H1 (cell line): ENCODE data around the gene GPRIN1. TPM values are rescaled to one million over a fixed set of nuclear protein-coding genes. Genes with fewer than 3 reads are reported as not detected.
A peak's percentile ranks its signal among the peaks of the same experiment; 100 is the strongest.

Experiments
- CTCF ChIA-PET: fragments of 300-600 bp; sonication (Branson Sonifier 250); formaldehyde crosslinking; loops from one replicate; lab custom pipeline; 2021; ENCODE audit not compliant: partially characterized antibody; lab: Charles Lee
- POLR2A ChIA-PET: fragments of 300-600 bp; sonication (Branson Sonifier 250); formaldehyde crosslinking; loops from one replicate; lab custom pipeline; 2021; ENCODE audit warnings: inconsistent platforms; ENCODE audit not compliant: partially characterized antibody; lab: Charles Lee
- DNase-seq, 2 experiments: peaks; one replicate each; pipeline versions ENCODE4 v3.0.0 to v3.0.0-alpha.2; 2010 to 2022; ENCODE audit warnings: low spot score in 2 of 2, low read depth in 1 of 2, mixed read lengths in 1 of 2
- FAIRE-seq: peaks from 2 replicates; lab custom pipeline; 2011; peaks lifted over from hg19 to GRCh38; lab: Jason Lieb, UNC
- H2AFZ ChIP-seq: 2 replicates; pipeline ENCODE4 v1.8.1; 2012; ENCODE audit warnings: low read length, inconsistent platforms
- H2AK5ac ChIP-seq: 2 replicates; pipeline ENCODE4 v1.6.1; 2013; ENCODE audit warnings: low read depth, low read length
- H2BK120ac ChIP-seq: replicated peaks from 2 replicates; pipeline ENCODE3; 2013; ENCODE audit warnings: low read depth, low read length, inconsistent platforms
- H2BK12ac ChIP-seq: 2 replicates; pipeline ENCODE4 v1.6.1; 2013; ENCODE audit warnings: low read depth, low read length
- H2BK15ac ChIP-seq: 2 replicates; pipeline ENCODE4 v1.6.1; 2013; ENCODE audit warnings: low read length
- H2BK20ac ChIP-seq: 2 replicates; pipeline ENCODE4 v1.6.1; 2013; ENCODE audit warnings: low read length
- H2BK5ac ChIP-seq: 2 replicates; pipeline ENCODE4 v1.6.1; 2013; ENCODE audit warnings: low read depth, low read length
- H3K14ac ChIP-seq: 2 replicates; pipeline ENCODE4 v1.6.1; 2013; ENCODE audit warnings: inconsistent platforms; ENCODE audit not compliant: insufficient read length
- H3K18ac ChIP-seq: 2 replicates; pipeline ENCODE4 v1.6.1; 2013; ENCODE audit warnings: low read length; ENCODE audit errors: extremely low read depth
- H3K23ac ChIP-seq: 2 replicates; pipeline ENCODE4 v1.6.1; 2013; ENCODE audit warnings: inconsistent platforms; ENCODE audit not compliant: insufficient read length
- H3K23me2 ChIP-seq: 2 replicates; pipeline ENCODE4 v1.6.1; 2013; ENCODE audit warnings: low read depth, low read length
- H3K27ac ChIP-seq: 2 replicates; pipeline ENCODE4 v1.6.1; 2011; ENCODE audit warnings: low read depth, low read length, inconsistent platforms
- H3K27me3 ChIP-seq, 4 experiments: replicated peaks in 1 of 4; 1 replicate in 1 of 4; 2 replicates in 3 of 4; pipeline versions ENCODE4 v1.6.1 to v1.8.1; 2011 to 2013; ENCODE audit warnings: low read length in 3 of 4, mild to moderate bottlenecking in 3 of 4, inconsistent platforms in 2 of 4, mixed read lengths in 2 of 4, moderate library complexity in 1 of 4; ENCODE audit not compliant: control insufficient read depth in 3 of 4, insufficient read depth in 3 of 4; ENCODE audit errors: extremely low read depth in 1 of 4
- H3K36me3 ChIP-seq, 4 experiments: 2 replicates each; pipeline versions ENCODE4 v1.6.1 to v1.8.1; 2011 to 2013; ENCODE audit warnings: mild to moderate bottlenecking in 4 of 4, low read length in 3 of 4, moderate library complexity in 2 of 4, control low read depth in 1 of 4, inconsistent platforms in 1 of 4; ENCODE audit not compliant: insufficient read depth in 4 of 4, control insufficient read depth in 2 of 4
- H3K4ac ChIP-seq: replicated peaks from 2 replicates; pipeline ENCODE3; 2013; ENCODE audit warnings: low read length, low read depth, mixed read lengths, inconsistent platforms; ENCODE audit not compliant: insufficient read length
- H3K4me1 ChIP-seq, 4 experiments: replicated peaks in 1 of 4; 1 replicate in 1 of 4; 2 replicates in 3 of 4; pipeline versions ENCODE4 v1.6.1 to v1.8.1; 2011 to 2013; ENCODE audit warnings: low read length in 3 of 4, inconsistent platforms in 2 of 4, mixed read lengths in 1 of 4; ENCODE audit not compliant: insufficient read depth in 4 of 4, control insufficient read depth in 3 of 4
- H3K4me2 ChIP-seq, 2 experiments: 2 replicates each; pipeline versions ENCODE4 v1.6.1 to v1.8.1; 2011 to 2013; ENCODE audit warnings: low read depth in 2 of 2, low read length in 2 of 2, control low read depth in 1 of 2, inconsistent platforms in 1 of 2, mild to moderate bottlenecking in 1 of 2; ENCODE audit not compliant: insufficient read depth in 1 of 2
- H3K4me3 ChIP-seq, 4 experiments: fragments of 200-600, 300-600 bp in 1 of 4; sonication (generic), shearing (Covaris generic), sonication (Bioruptor Twin) in 1 of 4; 2 replicates each; pipeline versions ENCODE4 v1.5.1 to v1.8.1; 2011 to 2016; ENCODE audit warnings: low read length in 4 of 4, low read depth in 3 of 4, control low read depth in 2 of 4, inconsistent platforms in 2 of 4, mild to moderate bottlenecking in 2 of 4, mixed read lengths in 1 of 4, moderate library complexity in 1 of 4; ENCODE audit not compliant: insufficient read depth in 2 of 4; ENCODE audit errors: extremely low read depth in 1 of 4
- H3K56ac ChIP-seq: replicated peaks from 2 replicates; pipeline ENCODE3; 2013; ENCODE audit warnings: low read depth, mild to moderate bottlenecking, mixed read lengths, low read length, inconsistent platforms; ENCODE audit not compliant: insufficient read length
- H3K79me1 ChIP-seq: 2 replicates; pipeline ENCODE4 v1.6.1; 2013; ENCODE audit warnings: low read depth, low read length, control low read depth
- H3K79me2 ChIP-seq, 2 experiments: 2 replicates each; pipeline versions ENCODE4 v1.6.1 to v1.8.1; 2012 to 2013; ENCODE audit warnings: low read length in 2 of 2, mild to moderate bottlenecking in 2 of 2, inconsistent platforms in 1 of 2; ENCODE audit not compliant: insufficient read depth in 2 of 2, control insufficient read depth in 1 of 2
- H3K9ac ChIP-seq, 4 experiments: replicated peaks in 1 of 4; 1 replicate in 1 of 4; 2 replicates in 3 of 4; pipeline versions ENCODE4 v1.6.1 to v1.8.1; 2011 to 2013; ENCODE audit warnings: low read depth in 3 of 4, low read length in 3 of 4, control low read depth in 2 of 4, mild to moderate bottlenecking in 2 of 4, moderate library complexity in 2 of 4, inconsistent platforms in 1 of 4; ENCODE audit errors: extremely low read depth in 1 of 4
- H3K9me3 ChIP-seq, 2 experiments: 2 replicates each; pipeline versions ENCODE4 v1.6.1 to v1.8.1; 2012 to 2013; ENCODE audit warnings: mild to moderate bottlenecking in 2 of 2, moderate library complexity in 2 of 2, control low read depth in 1 of 2, inconsistent platforms in 1 of 2, low read depth in 1 of 2, low read length in 1 of 2, mixed read lengths in 1 of 2; ENCODE audit not compliant: insufficient read depth in 2 of 2
- H4K20me1 ChIP-seq, 2 experiments: replicated peaks in 1 of 2; 2 replicates each; pipeline versions ENCODE3 to v1.8.1; 2011 to 2013; ENCODE audit warnings: inconsistent platforms in 2 of 2, low read length in 2 of 2, mild to moderate bottlenecking in 1 of 2; ENCODE audit not compliant: insufficient read depth in 2 of 2, control insufficient read depth in 1 of 2
- H4K5ac ChIP-seq: 2 replicates; pipeline ENCODE4 v1.6.1; 2013; ENCODE audit warnings: low read length, low read depth, mixed read lengths, inconsistent platforms; ENCODE audit not compliant: insufficient read length
- H4K8ac ChIP-seq: 2 replicates; pipeline ENCODE4 v1.8.0; 2013; ENCODE audit warnings: mild to moderate bottlenecking, moderate library complexity, low read length, inconsistent platforms; ENCODE audit not compliant: insufficient read depth; ENCODE audit errors: extremely low read depth
- H4K91ac ChIP-seq: replicated peaks from 2 replicates; pipeline ENCODE3; 2013; ENCODE audit warnings: low read length, mixed read lengths, inconsistent platforms; ENCODE audit not compliant: insufficient read length
- JUND ChIP-seq: IDR thresholded peaks from 2 replicates; pipeline ENCODE4 v1.6.1; 2011; ENCODE audit warnings: mild to moderate bottlenecking, improper control_type of control experiment, low read length
- PHF8 ChIP-seq: fragments of 200-600 bp; sonication (generic); conservative IDR thresholded peaks from 2 replicates; pipeline ENCODE4 v1.7.1; 2012; ENCODE audit warnings: low read depth, mild to moderate bottlenecking, inconsistent platforms, low read length, moderate library complexity
- RFX5 ChIP-seq: IDR thresholded peaks from 2 replicates; pipeline ENCODE4 v1.6.1; 2011; ENCODE audit warnings: low read depth, low read length, improper control_type of control experiment, borderline replicate concordance
- WGBS, 2 experiments: shearing (Covaris generic) in 1 of 2; methylation state at CpG; one replicate each; pipeline versions ENCODE4 v1.1.6 to v1.1.7; 2013 to 2015; ENCODE audit warnings: low lambda C conversion rate in 2 of 2, mixed read lengths in 2 of 2, inconsistent platforms in 1 of 2, low coverage in 1 of 2, missing lambda C conversion rate in 1 of 2; ENCODE audit not compliant: insufficient replicate concordance in 2 of 2, insufficient coverage in 1 of 2, insufficient read length in 1 of 2; ENCODE audit errors: extremely low coverage in 1 of 2, missing lambda C conversion rate in 1 of 2; 5-methylcytosine and 5-hydroxymethylcytosine counted together
- polyA plus RNA-seq, 7 experiments: library from polyadenylated mRNA; depleted of rRNA in 3 of 7; stranded (reverse) in 5 of 7; unstranded in 2 of 7; fragments of >200 nt in 5 of 7; fragments of 200-250 nt in 2 of 7; gene quantifications; 1 replicate in 5 of 7; 2 replicates in 1 of 7; 4 replicates in 1 of 7; pipeline versions ENCODE4 v1.2.1 to v1.2.3, GENCODE V29; 2011 to 2013; ENCODE audit warnings: missing spikeins in 2 of 7, mixed read lengths in 2 of 7
- total RNA-seq: library from RNA; stranded (reverse); fragmentation: NEBNext Ultra II Directional; extraction: Animal tissue kit (Norgen Biotek cat#: 25700); gene quantifications from 2 replicates; pipeline ENCODE4 v1.2.1, GENCODE V29; 2021

Gene GPRIN1
- total and polyA plus RNA-seq, 2 of the 8 experiments (the other 6 are each of a cell fraction or from before 2014, with no cell fraction given): 3.3 to 12.0 TPM

DNA sequence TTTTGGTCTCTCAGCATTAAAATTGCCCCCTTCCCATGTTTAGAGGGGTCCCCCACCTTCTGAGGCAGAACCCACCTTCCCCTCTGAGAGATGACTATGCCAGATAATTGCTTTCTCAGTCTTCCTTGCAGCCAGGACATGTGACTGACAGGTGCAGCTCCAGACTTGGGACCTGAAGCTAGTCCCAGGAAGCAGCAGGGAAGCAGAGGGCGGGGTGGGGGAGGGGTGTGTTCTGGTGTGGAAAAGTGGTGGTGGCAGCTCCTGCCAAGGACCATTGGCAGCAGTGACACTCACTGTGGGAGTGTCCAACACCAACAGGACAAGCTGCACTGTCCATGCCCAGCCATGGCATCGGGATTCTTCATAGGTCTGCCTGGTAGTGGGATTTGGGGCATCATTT, 22.8 kb upstream of the GPRIN1 start:
- Histone ChIP-seq H2BK20ac (peak overlapping the region; percentile 34; the same call in 1 of the 2 replicates), H4K5ac (no peak overlapping the region), H3K27me3 (peaks cover 3 to 38% (median 33%) of the 10 kb centered on the region in 4 experiments), H3K4ac (no peak overlapping the region), H3K4me1 (peaks cover 8 to 32% (median 9%) of the 10 kb centered on the region in 4 experiments), H2BK12ac (no peak overlapping the region), H3K23ac (no peak overlapping the region), H3K14ac (no peak overlapping the region), H3K56ac (no peak overlapping the region), H3K36me3 (no peaks in the 10 kb centered on the region), H4K8ac (no peak overlapping the region), H3K79me1 (no peaks in the 10 kb centered on the region), H4K20me1 (peaks cover 0 to 3% of the 10 kb centered on the region in 2 experiments), H3K9me3 (peaks cover 0 to 3% of the 10 kb centered on the region in 2 experiments; a peak in 1 of 4 replicates), H3K4me3 (no peak overlapping the region), H3K9ac (no peak overlapping the region), H3K79me2 (no peaks in the 10 kb centered on the region), H2BK120ac (no peak overlapping the region), H2BK5ac (no peak overlapping the region), H3K18ac (no peak overlapping the region), H4K91ac (no peak overlapping the region), H2AK5ac (peak overlapping the region; percentile 2; the same call in 1 of the 2 replicates), H3K4me2 (no peak overlapping the region), H2AFZ (no peak overlapping the region), H3K23me2 (peaks cover 16% of the 10 kb centered on the region), H2BK15ac (no peak overlapping the region), H3K27ac (no peak overlapping the region)
- FAIRE-seq (no peak), DNase-seq (no peak)
- POLR2A ChIA-PET: no interaction called here
- 88% methylated on average over 2 of the region's 2 CpGs; no CpG with 5 or more reads in 1 of the 2 experiments for WGBS, 2 experiments
- no peak for TF ChIP-seq RFX5
- TF ChIP-seq PHF8: no peak
- no peak for TF ChIP-seq JUND
- CTCF ChIA-PET: interaction anchor here (0.5 to 2.0 kb wide), 5 partner anchors 9 to 914 kb away, joined by 3 to 6 read pairs (median 3); no protein-coding TSS in a partner anchor
